Caco-2 (cell line): ENCODE data around the gene VIT. TPM values are rescaled to one million over a fixed set of nuclear protein-coding genes. Genes with fewer than 3 reads are reported as not detected.

Experiments
- BruUV-seq: library from RNA; stranded (reverse); fragments of 400-500 nt; replicated peaks from 2 replicates; lab custom pipeline; 2021; lab: Mats Ljungman, UMichigan
- CTCF ChIA-PET: fragments of 300-600 bp; sonication (Branson Sonifier 250); formaldehyde crosslinking; loops from one replicate; lab custom pipeline; 2022; ENCODE audit warnings: antibody characterized with exemption; lab: Charles Lee
- POLR2A ChIA-PET: fragments of 300-600 bp; sonication (Branson Sonifier 250); formaldehyde crosslinking; loops from one replicate; lab custom pipeline; 2022; ENCODE audit warnings: antibody characterized with exemption; lab: Charles Lee
- DNase-seq, 2 experiments: peaks; one replicate each; pipeline versions ENCODE4 v3.0.0 to v3.0.0-alpha.2; 2020 to 2022
- H3K27me3 ChIP-seq: replicated peaks from 2 replicates; pipeline ENCODE4 v1.6.0; 2011; ENCODE audit warnings: low read length; ENCODE audit not compliant: control insufficient read depth, insufficient read depth
- H3K36me3 ChIP-seq: 2 replicates; pipeline ENCODE4 v1.5.1; 2011; ENCODE audit warnings: low read length; ENCODE audit not compliant: control insufficient read depth, insufficient read depth
- H3K4me1 ChIP-seq: fragments of 250-450 bp; sonication (Bioruptor Pico); 2 replicates; pipeline ENCODE4 v1.5.1; 2020; ENCODE audit warnings: mild to moderate bottlenecking
- H3K4me3 ChIP-seq: 2 replicates; pipeline ENCODE4 v1.5.1; 2011; ENCODE audit warnings: low read depth, mild to moderate bottlenecking, control low read depth, low read length
- H3K9me3 ChIP-seq: fragments of 250-450 bp; sonication (Bioruptor Pico); 2 replicates; pipeline ENCODE4 v1.5.1; 2020; ENCODE audit warnings: mild to moderate bottlenecking, moderate library complexity
- H3K27ac Mint-ChIP-seq: one replicate; pipeline ENCODE4 v1.8.0; 2022; ENCODE audit warnings: mixed read lengths; ENCODE audit not compliant: unreplicated experiment
- H3K27me3 Mint-ChIP-seq: one replicate; pipeline ENCODE4 v1.8.0; 2022; ENCODE audit warnings: mixed read lengths; ENCODE audit not compliant: insufficient read depth, unreplicated experiment
- H3K36me3 Mint-ChIP-seq: one replicate; pipeline ENCODE4 v1.8.0; 2022; ENCODE audit warnings: mild to moderate bottlenecking, mixed read lengths; ENCODE audit not compliant: insufficient read depth, unreplicated experiment
- H3K4me1 Mint-ChIP-seq: one replicate; pipeline ENCODE4 v1.8.0; 2022; ENCODE audit warnings: low read depth, mixed read lengths; ENCODE audit not compliant: unreplicated experiment
- H3K4me3 Mint-ChIP-seq: one replicate; pipeline ENCODE4 v1.8.0; 2022; ENCODE audit warnings: mild to moderate bottlenecking, moderate library complexity, mixed read lengths; ENCODE audit not compliant: unreplicated experiment
- H3K9me3 Mint-ChIP-seq: one replicate; pipeline ENCODE4 v1.8.0; 2022; ENCODE audit warnings: mixed read lengths; ENCODE audit not compliant: unreplicated experiment
- intact Hi-C: fragments of 100-400 bp; cut with micrococcal nuclease; formaldehyde crosslinking; loops from one replicate; pipeline ENCODE4 v1.10.0; 2022; ENCODE audit not compliant: unreplicated experiment
- total RNA-seq: library from RNA; stranded (reverse); gene quantifications from 2 replicates; pipeline ENCODE4 v1.2.3, GENCODE V29; 2022
- TF ChIP-seq, protein P1 (sequence below), 2 experiments: fragments of 200-600 bp in 1 of 2; IDR thresholded peaks; 1 replicate in 1 of 2; 2 replicates in 1 of 2; pipeline versions ENCODE4 v1.5.1 to v1.8.0; 2011 to 2022; ENCODE audit warnings: antibody characterized with exemption in 1 of 2, control low read depth in 1 of 2, inconsistent platforms in 1 of 2, low read depth in 1 of 2, low read length in 1 of 2, mild to moderate bottlenecking in 1 of 2, moderate library complexity in 1 of 2; ENCODE audit not compliant: insufficient read depth in 1 of 2, severe bottlenecking in 1 of 2, unreplicated experiment in 1 of 2

The VIT gene
- total RNA-seq, 1 experiment from 2014 or later = 1.2 TPM

DNA sequence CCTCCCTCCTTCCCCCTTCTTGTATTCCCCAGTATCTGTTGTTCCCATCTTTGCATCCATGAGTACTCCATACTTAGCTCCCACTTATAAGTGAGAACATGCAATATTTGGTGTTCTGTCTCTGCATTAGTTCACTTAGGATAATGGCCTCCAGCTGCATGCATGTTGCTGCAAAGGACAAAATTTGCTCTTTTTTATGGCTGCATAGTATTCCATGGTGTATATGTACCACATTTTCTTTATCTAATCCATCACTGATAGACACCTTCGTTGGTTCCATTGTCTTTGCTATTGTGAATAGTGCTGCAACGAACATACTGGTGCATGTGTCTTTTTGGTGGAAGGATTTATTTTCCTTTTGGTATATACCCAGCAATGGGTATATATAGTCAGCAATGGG lies 47.4 kb downstream of the VIT start:
- no peak for DNase-seq
- TF ChIP-seq, protein P1, sequence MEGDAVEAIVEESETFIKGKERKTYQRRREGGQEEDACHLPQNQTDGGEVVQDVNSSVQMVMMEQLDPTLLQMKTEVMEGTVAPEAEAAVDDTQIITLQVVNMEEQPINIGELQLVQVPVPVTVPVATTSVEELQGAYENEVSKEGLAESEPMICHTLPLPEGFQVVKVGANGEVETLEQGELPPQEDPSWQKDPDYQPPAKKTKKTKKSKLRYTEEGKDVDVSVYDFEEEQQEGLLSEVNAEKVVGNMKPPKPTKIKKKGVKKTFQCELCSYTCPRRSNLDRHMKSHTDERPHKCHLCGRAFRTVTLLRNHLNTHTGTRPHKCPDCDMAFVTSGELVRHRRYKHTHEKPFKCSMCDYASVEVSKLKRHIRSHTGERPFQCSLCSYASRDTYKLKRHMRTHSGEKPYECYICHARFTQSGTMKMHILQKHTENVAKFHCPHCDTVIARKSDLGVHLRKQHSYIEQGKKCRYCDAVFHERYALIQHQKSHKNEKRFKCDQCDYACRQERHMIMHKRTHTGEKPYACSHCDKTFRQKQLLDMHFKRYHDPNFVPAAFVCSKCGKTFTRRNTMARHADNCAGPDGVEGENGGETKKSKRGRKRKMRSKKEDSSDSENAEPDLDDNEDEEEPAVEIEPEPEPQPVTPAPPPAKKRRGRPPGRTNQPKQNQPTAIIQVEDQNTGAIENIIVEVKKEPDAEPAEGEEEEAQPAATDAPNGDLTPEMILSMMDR (IDR thresholded peaks at IDR 0.05; ENCODE audit: insufficient read depth in 1 of 2, low read depth in 1 of 2, low read length in 1 of 2, severe bottlenecking in 1 of 2, unreplicated experiment in 1 of 2) = no peak
- Mint-ChIP-seq H3K9me3 (no peaks in the 10 kb centered on the region), H3K4me1 (no peaks in the 10 kb centered on the region), H3K27ac (no peak overlapping the region), H3K36me3 (no peaks in the 10 kb centered on the region), H3K4me3 (no peak overlapping the region), H3K27me3 (peaks cover 34% of the 10 kb centered on the region)
- ChIA-PET CTCF (no interaction called here), POLR2A (no interaction called here)
- Histone ChIP-seq H3K4me3 (no peak overlapping the region), H3K36me3 (no peaks in the 10 kb centered on the region), H3K9me3 (no peaks in the 10 kb centered on the region), H3K27me3 (no peaks in the 10 kb centered on the region), H3K4me1 (0 out of 2 replicates have a peak, but pooled peaks cover 3% of the 10 kb centered on the region)
- no TSS peak for BruUV-seq
- intact Hi-C loops = no loop called here

DNA sequence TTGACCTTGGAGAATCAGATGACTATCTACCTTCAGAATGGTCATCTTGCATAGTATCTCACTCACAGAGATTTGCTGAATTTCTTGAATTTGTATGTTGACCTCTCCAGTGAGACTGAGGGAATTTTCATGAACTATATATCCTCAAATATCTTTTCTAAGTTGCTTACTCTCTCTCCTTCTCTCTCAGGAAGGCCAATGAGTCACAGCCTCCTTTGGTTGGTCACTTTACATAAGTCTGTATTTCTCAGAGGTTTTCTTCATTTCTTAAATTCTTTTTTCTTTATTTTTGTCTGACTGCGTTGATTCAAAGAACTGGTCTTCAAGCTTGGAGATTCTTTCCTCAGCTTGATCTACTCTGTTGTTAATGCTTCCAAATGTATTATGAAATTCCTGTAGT lies 51.7 kb downstream of the VIT start:
- H3K27ac Mint-ChIP-seq = no peak overlapping the region
- POLR2A ChIA-PET = no interaction called here

DNA sequence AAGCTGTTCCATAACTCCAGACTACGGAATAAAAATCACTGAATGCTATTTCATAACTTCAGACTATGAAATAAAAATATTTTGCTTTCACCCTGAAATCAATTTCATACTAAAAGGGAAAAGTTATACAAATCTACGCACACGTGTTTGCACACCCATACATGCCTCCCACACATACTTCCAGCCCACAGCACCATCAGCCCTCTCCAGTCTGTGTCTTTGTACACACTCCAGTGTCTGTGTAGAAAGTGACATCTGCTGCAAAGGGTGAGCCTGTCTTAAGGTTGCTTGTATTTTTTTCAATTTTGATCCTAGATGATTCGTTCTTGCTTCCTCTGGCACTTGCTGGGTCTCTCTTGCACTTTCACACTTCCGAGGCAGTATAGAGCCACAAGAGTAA lies 53.6 kb downstream of the VIT start:
- BruUV-seq = no TSS peak
- peaks cover 23% of the 10 kb centered on the region for H3K27me3 Mint-ChIP-seq

More for the DNA sequence above, 51.7 kb downstream of the VIT start:
- CTCF ChIA-PET = no interaction called here
- H3K36me3 ChIP-seq = no peaks in the 10 kb centered on the region
- no peak overlapping the region for H3K4me3 Mint-ChIP-seq
- H3K9me3 Mint-ChIP-seq = no peaks in the 10 kb centered on the region
- peaks cover 27% of the 10 kb centered on the region for H3K27me3 Mint-ChIP-seq
- H3K4me3 ChIP-seq = no peak overlapping the region
- no peaks in the 10 kb centered on the region for H3K36me3 Mint-ChIP-seq
- no peaks in the 10 kb centered on the region for H3K9me3 ChIP-seq
- no peaks in the 10 kb centered on the region for H3K4me1 Mint-ChIP-seq
- intact Hi-C loops = no loop called here
- H3K27me3 ChIP-seq = no peaks in the 10 kb centered on the region; the same call in 1 of the 2 replicates
- no TSS peak for BruUV-seq
- TF ChIP-seq, protein P1 (IDR thresholded peaks at IDR 0.05; ENCODE audit: insufficient read depth in 1 of 2, low read depth in 1 of 2, low read length in 1 of 2, severe bottlenecking in 1 of 2, unreplicated experiment in 1 of 2) = no peak
- H3K4me1 ChIP-seq = no peaks in the 10 kb centered on the region
- no peak for DNase-seq

More for the DNA sequence above, 53.6 kb downstream of the VIT start:
- Histone ChIP-seq H3K36me3 (no peaks in the 10 kb centered on the region), H3K4me3 (no peak overlapping the region), H3K9me3 (no peaks in the 10 kb centered on the region), H3K4me1 (no peaks in the 10 kb centered on the region), H3K27me3 (no peaks in the 10 kb centered on the region; the same call in 1 of the 2 replicates)
- Mint-ChIP-seq H3K36me3 (no peaks in the 10 kb centered on the region), H3K9me3 (no peaks in the 10 kb centered on the region), H3K4me1 (peaks cover 4% of the 10 kb centered on the region), H3K27ac (no peak overlapping the region), H3K4me3 (no peak overlapping the region)
- intact Hi-C loops = no loop called here
- ChIA-PET CTCF (no interaction called here), POLR2A (no interaction called here)
- TF ChIP-seq, protein P1 (IDR thresholded peaks at IDR 0.05; ENCODE audit: insufficient read depth in 1 of 2, low read depth in 1 of 2, low read length in 1 of 2, severe bottlenecking in 1 of 2, unreplicated experiment in 1 of 2) = no peak
- no peak for DNase-seq
